Activated gamma-delta T cell (primary cell): Measurements from ENCODE around the gene IQCF5.
"Not testable (repeated sequence)": the region's sequence is repeated elsewhere in the genome, so short reads cannot be mapped to it uniquely, and the experiment has no call there.

Source experiments
- DNase-seq: peaks from one replicate; lab custom pipeline; 2025; lab: John Stamatoyannopoulos, UW
- total RNA-seq, 2 donors: gene quantifications; one replicate each; lab custom pipeline; 2026; lab: John Stamatoyannopoulos, UW

IQCF5 gene
- total RNA-seq, result 0 reads per million in 2 donors

DNA sequence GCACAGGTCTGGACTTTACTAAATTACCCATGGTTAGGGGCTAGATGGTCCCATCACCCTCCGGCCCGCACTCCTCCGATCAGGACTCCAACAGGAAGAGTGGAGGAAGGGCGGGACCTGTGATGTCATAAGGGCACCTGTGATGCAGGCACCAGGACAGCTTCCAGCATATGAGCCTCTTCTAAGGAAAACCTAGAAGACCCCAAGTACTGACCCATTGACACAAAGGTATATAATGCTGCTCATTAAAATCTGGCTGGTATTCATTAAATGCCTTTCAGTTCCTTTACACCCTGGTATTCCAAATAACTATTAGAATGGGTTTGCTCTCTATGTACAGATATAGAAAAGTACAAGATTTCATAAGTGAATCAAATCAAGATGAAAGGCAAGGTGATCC is at the start of gene IQCF5:
TSS of gene IQCF5 (minus strand) at position 101 of the 400 bp plus-strand sequence. CDS start at position 31, 70 bp downstream.
- no peak for DNase-seq

DNA sequence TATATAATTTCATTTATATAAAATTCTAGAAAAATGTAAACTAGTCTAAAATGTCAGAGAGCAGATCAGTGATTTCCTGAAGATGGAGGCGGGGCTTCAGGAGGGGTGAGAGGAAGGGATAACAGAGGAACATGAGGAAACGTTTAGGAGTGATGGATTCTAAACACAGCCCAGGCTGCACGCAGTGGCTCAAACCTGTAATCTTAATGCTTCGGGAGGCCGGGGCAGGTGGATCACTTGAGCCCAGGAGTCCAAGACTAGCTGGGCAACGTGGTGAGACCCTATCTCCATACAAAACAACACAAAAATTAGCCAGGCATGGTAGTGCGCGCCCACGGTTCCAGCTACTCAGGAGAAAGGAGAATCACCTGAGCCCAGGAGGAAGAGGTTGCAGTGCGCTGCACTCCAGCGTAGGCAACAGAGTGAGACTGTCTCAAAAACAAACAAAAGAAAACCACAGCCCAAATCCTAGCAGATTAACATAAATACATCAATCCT is 45.7 kb upstream of the IQCF5 start:
- DNase-seq, result no peak

GRCh38 chr3:51916418-51916817 is 41.0 kb upstream of the IQCF5 start:
- DNase-seq, result no peak

DNA sequence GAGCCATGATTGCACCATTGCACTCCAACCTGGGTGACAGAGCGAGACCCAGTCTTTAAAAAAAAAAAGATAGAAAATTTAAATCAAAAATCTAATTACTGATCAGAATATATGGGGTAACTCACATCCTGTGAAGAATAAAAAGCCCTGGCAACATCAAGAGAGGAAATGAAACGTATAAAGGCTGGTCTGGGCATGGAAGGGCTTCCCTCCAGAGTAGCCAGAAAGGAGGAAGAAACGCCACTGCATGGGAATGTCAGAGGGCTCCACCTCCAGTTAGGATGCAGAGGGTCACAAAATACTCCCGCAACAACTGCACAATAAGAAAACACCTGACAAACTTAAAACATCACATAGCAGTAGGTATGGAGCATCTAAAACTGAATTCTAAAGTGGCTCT is 32.6 kb upstream of the IQCF5 start:
- DNase-seq, result no peak

DNA sequence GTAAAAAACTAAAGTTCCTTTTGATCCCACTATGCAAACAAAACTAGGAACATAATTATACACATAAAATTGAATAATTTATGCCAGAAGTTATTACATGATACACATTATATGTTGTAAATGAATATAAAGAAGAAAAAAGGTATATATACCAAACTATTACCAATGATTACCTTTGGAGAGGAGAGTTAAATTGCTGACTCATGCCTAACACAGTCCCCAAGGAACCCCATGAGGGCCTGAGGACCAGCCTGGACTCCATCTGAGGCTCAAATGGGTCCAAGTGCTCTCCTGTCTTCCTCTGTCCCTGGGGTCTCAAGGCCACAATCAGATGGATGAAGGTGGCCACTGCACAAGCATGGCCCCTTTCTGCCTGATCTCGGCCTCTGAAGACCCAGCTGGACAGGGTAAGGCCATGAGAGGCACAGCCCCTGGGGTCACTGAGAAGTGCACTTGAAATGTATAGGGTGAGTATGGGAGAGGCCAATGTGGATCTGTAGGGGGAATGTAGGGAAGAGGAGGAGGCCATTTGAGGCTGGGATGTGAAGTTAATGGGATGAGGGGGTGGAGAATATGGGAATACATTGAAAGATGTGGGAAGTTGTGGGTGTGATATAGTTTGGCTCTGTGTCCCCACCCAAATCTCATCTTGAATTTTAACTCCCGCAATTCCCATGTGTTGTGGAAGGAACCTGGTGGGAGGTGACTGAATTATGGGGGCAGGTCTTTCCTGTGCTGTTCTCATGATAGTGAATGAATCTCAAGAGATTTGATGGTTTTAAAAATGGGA is 28.8 kb upstream of the IQCF5 start:
- no peak for DNase-seq

DNA sequence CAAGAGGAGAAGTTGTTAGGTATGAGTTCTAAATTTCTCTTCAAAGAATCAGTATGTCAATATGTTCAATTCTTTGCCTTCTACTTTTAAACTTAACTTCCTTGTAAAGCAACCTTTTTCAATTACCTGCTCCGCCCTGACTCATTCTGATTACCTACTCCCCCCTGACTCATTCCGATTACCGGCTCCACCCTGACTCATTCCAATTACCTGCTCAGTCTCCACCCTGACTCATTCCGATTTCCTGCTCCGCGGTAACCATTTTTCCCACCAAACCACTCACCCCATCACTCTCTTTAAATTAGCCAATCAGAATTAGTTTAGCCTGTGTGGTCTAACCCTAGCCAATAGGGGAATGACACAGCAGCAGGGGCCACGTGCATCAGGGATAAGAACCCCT is 27.0 kb upstream of the IQCF5 start:
- not testable (repeated sequence) for DNase-seq

GRCh38 chr3:51900043-51900442 is 24.6 kb upstream of the IQCF5 start:
- not testable (repeated sequence) for DNase-seq

- DNase-seq, result no peak
These were observed 22.0 kb upstream of the IQCF5 start for GRCh38 chr3:51897391-51897790.

DNA sequence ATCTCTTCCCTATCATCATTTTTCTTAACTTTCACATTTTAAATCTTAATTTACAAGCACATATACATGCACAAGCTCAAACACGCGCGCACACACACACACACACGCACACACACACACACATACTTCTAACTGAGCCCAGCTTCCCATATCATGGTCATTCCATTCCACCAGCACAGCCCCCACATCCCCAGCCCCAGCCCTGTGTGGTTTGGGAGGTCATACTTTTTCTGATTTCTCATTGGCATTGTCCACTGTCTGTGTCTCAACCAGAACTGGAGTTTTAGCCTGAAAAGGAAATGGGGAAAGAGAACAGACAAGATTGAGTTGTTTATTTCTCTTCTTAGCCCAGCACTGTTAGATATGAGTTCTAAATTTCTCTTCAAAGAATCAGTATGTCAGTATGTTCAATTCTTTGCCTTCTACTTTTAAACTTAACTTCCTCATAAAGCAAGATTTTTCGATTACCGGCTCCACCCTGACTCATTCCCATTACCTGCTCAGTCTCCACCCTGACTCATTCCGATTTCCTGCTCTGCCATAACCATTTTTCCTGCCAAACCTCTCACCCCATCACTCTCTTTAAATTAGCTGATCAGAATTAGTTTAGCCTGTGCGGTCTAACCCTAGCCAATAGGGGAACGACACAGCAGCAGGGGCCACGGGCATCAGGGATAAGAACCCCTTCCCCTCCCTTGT is 21.4 kb upstream of the IQCF5 start:
- no peak for DNase-seq

GRCh38 chr3:51894939-51895338 is 19.5 kb upstream of the IQCF5 start:
- DNase-seq, result no peak

DNA sequence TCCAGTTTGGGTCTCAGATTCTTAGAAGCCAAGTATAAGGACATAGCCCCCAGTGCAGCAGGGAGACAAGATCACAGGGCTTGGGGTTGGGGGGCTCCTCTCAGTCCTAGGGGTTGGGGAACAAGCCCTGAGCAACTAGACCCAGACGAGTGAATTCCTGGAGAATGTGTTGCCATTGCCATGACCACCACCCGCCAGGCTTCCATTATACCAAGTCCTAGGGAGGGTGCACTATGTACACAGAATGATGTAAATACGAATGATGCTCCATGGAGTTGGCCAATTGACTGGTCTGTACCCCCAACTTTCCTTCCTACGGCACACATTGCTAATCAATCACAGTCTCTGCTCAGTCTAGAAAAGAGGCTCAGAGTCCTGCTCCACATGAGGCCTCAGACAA is 19.0 kb upstream of the IQCF5 start:
- no peak for DNase-seq

DNA sequence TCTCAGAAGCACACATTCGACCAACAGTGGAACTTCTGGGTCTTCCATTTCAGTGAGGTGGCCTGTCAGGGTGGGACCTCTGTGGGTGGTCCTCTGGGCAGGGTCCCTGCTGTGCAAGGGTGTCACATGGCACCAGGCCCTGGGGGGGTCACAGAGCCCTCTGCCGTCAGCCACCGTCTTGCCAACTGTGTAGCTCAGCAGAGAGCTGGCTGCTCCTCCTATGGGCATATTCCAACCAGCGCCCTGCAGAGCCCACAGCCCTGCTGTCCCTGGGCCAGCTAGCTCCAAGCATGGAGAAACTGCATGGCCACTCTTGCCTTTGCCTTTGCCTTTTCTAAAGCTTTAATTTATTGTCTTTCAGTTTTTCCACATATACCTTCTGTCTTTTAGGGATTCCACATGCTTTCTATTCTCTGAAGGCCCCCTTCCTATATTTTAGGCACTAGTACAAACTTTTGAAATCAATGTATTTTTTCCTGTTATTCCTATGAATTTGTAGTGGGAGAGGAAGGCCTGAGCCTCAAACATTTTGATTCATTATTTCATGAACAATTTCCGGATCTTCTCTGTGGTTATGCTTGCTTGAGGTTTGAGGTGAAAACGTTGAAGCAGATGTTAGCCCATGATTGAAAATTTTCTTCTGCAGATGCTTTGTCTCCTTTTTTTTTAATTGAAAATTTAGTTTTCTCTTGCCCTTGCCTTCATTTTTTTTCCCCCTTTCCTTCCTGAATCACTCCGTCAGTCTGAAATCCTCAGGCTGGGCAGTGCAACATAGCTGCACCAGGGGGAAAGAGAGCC is 16.0 kb upstream of the IQCF5 start:
- DNase-seq, result no peak

GRCh38 chr3:51888463-51889105 is 13.2 kb upstream of the IQCF5 start:
- no peak for DNase-seq

DNA sequence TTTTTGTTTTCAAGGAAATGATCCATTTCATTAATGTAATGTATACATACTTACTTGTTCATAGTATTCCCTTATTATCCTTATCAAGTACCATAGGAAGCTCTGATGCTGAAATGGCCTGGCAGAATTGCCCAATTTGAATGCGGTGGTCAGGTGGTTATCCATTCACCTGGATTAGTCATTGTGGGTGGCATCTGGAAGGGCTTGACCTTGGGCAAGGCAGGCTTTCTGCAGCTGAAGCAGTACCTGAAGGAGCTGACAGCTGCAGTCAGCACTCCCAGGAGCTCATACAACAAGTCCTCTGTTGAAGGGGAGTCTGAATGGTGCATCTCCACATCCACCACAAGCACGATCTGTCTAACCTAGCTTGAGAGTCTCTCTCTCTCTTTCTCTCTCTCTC is 12.2 kb upstream of the IQCF5 start:
- DNase-seq, result no peak

DNA sequence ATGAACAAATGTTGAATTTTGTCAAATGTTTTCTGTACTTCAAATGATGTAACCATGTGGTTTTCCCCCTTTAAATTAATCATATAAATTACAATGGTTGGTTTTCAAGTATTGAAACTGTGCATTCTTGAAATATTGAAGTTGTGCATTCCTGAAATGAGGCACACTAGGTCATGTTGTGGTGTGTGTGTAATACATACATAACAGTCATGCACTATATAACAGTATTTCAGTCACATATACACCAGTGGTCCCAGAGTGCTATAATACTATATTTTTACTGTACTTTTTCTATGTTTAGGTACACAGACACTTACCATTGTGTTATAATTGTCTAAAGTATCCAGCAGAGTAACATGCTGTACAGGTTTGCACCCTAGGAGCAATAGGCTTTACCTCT is 11.0 kb upstream of the IQCF5 start:
- no peak for DNase-seq

GRCh38 chr3:51879937-51880336 is 4.5 kb upstream of the IQCF5 start:
- DNase-seq, result no peak

DNA sequence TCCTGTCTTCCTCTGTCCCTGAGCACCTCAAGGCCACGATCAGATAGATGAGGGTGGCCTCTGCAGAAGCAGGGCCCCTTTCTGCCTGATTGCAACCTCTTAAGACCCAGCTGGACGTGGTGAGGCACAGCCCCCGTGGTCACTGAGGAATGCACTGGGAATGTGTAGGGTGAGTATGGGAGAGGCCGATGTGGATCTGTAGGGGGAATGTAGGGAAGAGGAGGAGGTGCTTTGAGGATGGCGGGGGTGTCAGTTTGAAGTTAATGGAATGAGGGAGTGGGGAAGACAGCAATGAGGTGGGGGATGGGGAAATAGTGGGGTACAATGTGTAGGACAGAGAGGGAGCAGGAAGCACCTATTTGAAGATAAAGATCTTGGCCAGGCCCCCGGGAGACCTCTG is 785 bp upstream of the IQCF5 start:
- no peak for DNase-seq

- no peak for DNase-seq
These were observed 512 bp downstream of the IQCF5 start for GRCh38 chr3:51874889-51875288.

- no peak for DNase-seq
These were observed 990 bp downstream of the IQCF5 start for GRCh38 chr3:51874411-51874810.

GRCh38 chr3:51873876-51874275 is 1.5 kb downstream of the IQCF5 start:
- DNase-seq, result no peak

DNA sequence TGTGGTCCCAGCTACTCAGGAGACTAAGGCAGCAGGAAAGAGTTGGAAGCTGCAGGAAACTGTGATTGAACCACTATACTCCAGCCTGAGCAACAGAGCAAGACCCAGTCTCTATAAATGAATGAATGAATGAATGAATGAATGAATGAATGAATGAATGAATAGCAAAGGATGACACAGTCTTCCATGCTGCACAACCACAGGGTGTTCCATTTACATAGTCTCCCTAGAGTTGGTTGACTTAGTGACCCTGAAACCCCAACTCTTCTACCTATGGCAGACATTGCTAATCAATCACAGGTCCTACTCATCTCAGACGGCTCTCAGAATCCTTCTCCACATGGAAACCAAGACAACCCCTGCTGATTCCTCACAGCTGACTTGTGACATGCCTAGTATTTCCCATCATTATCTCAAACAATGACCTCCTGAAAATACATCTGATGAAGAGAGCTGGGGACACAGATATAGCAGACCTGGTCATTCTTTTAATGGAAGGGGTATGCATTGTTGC is 2.1 kb downstream of the IQCF5 start:
- DNase-seq, result no peak

DNA sequence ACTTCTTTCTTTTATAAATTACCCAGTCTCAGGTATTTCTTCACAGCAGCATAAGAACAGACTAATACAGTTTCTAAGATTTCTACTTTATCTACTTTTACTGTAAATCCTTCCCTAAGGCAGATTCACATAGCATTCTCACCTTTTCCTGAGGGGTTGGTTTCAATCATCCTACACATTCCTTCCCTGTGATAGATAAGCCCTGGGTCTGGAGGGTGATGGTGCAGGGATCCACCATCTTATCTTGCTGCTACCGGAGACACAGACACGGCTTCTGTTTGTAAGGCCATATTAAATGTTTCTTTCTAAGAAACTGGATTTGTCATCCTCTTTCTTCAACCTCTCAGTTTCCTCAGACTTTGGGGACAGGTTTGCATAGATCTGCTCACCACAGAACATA is 6.1 kb downstream of the IQCF5 start:
- DNase-seq, result no peak
